Dedifferentiated amniotic fluid mesenchymal stem cell (primary cell): Measurements from ENCODE around the gene HEATR5A.
"Not testable (repeated sequence)": the region's sequence is repeated elsewhere in the genome, so short reads cannot be mapped to it uniquely, and the experiment has no call there.

ENCODE experiments used
- DNase-seq: peaks from one replicate; pipeline ENCODE4 v3.0.0-alpha.2; 2016; ENCODE audit errors: extremely low spot score

The HEATR5A gene

GRCh38 chr14:31257554-31258426 is 162.6 kb downstream of the HEATR5A start:
- not testable (repeated sequence) for DNase-seq

DNA sequence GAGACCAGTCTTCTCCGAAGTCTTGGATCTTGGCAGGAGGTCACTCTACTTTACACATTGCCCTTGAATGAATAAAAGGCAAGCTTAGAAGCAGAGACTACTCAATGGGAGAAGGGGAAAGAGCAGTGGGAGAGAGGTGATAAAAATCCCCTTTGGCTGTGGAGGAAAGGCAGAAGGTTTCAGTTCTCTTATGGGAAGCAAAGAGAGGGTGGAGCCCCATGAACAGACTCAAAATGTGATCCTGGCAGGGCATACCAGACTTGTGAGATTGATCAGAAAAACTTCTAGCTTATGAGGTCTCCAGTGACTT is 163.2 kb downstream of the HEATR5A start:
- DNase-seq: no peak

DNA sequence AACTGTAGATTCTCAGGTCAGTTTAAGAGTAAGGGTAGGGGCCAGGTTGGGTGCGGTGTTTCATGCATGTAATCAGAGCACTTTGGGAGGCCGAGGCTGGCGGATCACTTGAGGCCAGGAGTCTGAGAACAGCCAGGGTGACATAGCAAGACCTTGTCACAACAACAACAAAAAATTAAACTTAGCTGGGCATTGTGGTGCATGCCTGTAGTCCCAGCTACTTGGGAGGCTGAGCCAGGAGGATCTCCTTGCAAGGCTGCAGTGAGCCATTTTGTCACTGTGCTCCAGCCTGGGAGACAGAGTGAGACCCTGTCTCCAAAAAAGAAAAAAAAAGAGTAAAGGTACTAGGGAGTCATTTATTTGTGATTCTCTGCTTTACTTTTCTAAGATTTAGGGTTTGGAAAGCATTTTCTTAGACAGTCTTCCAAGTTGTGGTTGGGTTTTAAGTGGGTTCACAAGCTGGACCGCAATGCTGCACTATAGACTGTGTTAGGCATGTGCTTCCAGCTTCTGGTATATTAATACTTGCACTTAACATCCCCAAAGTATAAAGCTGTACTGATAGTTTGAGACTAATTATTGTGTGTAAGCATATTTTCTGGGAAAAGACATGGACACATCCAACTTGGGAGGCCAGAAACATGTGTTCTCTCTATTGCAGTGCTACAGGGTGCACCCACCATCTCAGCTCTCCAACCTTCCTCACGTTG is 163.7 kb downstream of the HEATR5A start:
- DNase-seq: no peak

DNA sequence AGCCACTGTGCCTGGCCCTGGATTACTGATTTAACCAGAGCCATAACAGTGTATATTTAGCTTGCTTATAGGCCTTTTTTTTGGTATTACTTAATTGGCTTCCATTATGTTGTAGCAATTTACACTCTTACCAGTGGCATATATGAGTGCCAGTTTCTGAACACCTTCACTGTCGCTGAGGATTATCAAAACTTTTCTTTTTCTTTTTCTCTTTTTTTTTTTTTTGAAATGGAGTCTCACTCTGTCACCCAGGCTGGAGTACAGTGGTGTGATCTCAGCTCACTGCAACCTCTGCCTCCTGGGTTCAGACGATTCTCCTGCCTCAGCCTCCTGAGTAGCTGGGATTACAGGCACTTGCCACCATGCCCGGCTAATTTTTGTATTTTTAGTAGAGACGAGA is 164.4 kb downstream of the HEATR5A start:
- not testable (repeated sequence) for DNase-seq

DNA sequence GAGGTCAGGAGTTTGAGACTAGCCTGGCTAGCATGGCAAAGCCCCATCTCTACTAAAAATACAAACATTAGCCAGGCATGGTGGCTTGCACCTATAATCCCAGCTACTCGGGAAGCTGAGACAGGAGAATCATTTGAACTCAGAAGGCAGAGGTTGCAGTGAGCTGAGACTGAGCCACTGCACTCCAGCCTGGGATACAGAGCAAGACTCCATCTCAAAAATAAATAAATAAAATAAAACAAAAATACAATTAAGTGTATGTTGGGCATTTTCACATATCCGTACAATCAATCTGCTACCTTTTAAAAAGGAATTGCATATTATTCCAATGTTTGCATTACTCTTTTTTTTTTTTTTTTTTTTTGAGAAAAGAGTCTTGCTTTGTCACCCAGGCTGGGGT is 165.1 kb downstream of the HEATR5A start:
- no peak for DNase-seq

DNA sequence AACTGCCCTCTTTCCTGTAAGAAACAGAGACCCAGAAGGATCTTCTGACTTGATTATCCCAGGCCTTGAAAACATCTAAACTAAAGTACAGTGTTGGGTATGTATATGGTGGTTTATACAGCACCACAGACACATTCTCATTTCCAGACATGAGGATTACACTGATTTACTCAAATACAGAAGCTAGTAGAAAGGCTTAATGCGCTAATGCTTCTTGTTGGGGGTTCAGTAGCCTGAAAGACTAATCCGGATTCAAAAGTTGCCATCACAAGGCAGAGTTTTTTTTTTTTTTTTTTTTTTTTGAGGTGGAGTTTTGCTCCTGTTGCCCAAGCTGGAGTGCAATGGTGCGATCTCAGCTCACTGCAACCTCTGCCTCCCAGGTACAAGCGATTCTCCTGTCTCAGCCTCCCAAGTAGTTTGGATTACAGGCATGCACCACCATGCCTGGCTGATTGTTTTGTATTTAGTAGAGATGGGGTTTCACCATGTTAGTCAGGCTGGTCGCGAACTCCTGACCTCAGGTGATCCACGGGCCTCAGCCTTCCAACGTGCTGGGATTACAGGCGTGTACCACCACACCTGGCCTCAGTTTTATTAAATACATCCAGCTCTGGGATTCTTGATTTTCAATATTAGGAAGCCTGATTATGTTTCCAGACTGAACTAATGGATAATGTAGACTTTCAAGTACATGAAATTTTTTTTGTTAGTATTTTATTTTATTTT is 166.4 kb downstream of the HEATR5A start:
- no peak for DNase-seq

GRCh38 chr14:31252865-31253264 is 167.5 kb downstream of the HEATR5A start:
- DNase-seq: no peak

DNA sequence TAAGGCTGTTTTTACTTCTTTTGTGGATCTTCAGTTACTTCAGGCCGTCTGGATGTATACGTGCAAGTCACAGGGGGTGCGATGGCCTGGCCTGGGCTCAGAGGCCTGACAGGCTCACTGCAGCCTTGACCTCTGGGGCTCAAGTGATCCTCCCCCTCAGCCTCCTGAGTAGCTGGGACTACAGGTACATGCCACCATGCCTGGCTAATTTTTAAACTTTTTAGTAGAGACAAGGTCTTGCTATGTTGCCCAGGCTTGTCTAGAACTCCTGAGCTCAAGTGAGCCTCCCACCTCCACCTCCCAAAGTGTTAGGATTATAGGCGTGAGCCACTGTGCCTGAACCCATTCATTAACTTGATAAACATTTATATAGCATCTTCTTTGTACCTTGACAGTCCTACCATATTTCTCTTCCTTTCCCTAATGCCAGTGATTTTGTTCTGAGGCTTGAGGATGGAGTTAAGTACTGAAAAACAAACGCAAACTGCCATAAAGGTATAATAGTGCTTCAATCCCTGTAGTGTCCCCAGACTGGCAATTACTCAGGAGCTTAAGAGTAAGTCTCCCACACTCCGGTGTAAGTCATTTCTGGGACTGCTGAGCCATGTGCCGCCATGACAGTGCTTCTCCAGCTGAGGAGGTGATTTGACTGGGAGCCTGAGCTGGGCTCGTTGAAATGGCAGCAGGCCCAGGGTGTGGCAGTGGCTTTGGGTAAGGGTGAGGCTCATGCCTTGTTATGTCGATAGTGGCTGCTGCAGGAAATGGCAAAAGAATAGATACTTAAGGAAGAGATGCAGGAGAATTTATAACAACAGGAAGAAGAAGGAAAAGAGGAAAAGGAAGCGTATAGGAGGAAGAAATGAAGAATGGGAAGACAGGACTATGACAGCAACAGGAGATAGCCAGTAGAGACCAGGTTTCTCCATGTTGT is 169.1 kb downstream of the HEATR5A start:
- DNase-seq: no peak

DNA sequence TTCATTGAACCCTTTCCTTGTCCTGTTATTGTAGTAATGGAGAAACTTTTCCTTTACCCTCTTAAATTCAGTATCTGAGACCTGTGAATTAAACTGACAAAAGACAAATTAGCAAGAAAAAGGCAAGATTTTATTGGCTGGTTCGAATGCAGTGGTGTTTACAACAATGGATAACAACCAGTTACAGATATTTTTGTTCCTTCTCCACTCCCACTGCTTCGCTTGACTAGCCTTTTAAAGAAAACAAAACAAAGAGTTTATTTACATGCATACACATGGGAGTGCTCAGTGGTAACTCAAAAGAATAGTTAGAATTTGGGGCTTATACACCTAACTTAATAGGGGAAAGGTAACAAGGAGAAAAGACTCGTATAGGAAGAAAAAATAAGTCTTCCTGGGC is 175.7 kb downstream of the HEATR5A start:
- DNase-seq: no peak

DNA sequence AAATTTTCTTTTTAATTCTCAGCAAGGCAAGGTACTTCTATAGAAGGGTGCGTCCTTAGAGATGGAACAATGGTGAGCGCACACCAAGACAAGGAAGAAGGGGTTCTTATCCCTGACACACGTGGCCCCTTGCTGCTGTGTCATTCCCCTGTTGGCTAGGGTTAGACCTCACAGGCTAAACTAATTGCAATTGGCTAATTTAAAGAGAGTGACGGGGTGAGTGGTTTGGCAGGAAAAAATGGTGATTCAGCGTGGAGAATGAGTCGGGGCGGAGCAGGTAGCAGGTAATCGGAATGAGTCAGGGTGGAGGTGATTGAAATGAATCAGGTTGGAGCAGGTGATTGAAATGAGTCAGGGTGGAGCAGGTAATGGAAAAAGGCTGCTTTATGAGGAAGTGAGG is 176.5 kb downstream of the HEATR5A start:
- DNase-seq: no peak

DNA sequence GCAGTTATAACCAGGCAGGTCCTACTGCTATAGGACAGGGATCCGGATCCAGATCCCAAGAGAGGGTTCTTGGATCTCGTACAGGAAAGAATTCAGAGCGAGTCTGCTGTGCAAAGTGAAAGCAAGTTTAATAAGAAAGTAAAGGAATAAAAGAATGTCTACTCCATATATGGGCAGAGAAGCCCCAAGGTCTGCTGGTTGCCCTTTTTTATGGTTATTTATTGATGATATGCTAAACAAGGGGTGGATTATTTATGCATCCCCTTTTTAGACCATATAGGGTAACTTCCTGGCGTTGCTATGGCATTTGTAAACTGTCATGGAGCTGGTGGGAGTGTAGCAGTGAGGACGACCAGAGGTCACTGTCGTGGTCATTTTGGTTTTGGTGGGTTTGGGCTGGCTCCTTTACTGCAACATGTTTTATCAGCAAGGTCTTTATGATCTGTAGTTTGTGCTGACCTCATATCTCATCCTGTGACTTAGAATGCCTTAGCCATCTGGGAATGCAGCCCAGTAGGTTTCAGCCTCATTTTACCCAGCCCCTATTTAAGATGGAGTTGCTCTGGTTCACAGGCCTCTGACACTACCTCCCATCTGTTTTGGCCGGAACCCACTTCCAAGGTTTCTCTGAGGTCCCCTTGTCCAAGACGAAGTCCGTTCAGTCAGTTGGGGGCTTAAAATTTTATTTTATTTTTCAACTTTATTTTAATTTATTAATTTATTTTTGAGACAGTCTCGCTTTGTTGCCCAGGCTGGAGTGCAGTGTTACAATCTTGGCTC is 178.0 kb downstream of the HEATR5A start:
- not testable (repeated sequence) for DNase-seq
